NOMO-1 treated with dmso at 0.1 percent for 144 hours (cell line): ENCODE results near the gene SF3A2.

Experiments used
- DNase-seq: peaks from one replicate; lab custom pipeline; 2025; ENCODE audit not compliant: unreplicated experiment; lab: John Stamatoyannopoulos, UW

SF3A2 gene

GRCh38 chr19:2252055-2252796, 15.6 kb downstream of the SF3A2 start:
- DNase-seq: no peak

DNA sequence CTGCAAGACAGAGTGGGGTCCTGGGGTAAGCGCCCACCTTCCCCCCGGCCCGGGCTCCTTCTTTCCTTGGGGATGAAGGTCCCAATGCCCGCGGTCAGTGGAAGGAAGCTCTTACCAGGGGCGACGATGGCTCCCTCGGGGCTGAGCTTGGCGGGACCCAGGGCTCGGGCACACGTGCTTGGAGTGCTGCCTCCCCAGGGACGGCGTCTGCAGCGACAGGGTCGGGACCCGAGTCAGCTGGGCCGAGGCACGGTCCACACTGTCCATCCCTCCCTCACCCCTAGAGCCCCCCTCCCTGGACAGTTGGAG, 16.1 kb downstream of the SF3A2 start:
- DNase-seq: no peak

GRCh38 chr19:2253106-2254063, 16.8 kb downstream of the SF3A2 start:
- DNase-seq: peak; percentile 37

DNA sequence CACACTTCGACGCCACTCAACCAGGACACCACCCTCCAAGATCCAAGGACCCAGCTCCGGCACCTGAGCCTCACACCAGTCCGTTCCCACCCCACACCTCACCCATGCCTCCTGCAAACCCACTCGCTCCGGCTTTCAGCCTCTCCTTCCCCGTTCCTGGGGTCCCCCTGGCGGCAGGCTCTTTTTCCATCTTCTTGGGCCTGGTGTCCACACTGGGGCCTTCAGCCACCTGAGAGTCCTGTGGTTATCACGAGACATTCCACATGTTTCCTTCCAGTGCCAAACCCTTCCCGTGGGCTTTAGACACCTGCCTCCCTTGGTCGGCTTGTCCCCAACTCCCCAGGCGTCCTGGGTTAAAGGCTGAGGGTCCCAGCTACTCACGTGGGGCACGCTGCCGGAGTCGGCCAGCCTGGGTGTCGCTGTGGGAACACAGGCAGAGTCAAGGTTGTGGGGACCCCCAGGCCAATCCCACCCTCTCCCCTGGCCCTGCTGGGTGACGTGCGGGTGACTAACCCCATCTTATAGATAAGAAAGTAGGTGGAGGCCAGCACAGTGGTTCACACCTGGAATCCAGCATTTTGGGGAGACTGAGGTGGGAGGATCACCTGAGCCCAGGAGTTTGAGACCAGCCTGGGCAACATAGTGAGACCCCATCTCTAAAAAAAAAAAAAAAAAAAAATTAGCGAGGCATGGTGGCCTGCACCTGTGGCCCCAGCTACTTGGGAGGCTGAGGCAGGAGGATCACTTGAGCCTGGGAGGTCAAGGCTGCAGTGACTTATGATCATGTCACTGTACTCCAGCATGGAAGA, 17.6 kb downstream of the SF3A2 start:
- no peak for DNase-seq

DNA sequence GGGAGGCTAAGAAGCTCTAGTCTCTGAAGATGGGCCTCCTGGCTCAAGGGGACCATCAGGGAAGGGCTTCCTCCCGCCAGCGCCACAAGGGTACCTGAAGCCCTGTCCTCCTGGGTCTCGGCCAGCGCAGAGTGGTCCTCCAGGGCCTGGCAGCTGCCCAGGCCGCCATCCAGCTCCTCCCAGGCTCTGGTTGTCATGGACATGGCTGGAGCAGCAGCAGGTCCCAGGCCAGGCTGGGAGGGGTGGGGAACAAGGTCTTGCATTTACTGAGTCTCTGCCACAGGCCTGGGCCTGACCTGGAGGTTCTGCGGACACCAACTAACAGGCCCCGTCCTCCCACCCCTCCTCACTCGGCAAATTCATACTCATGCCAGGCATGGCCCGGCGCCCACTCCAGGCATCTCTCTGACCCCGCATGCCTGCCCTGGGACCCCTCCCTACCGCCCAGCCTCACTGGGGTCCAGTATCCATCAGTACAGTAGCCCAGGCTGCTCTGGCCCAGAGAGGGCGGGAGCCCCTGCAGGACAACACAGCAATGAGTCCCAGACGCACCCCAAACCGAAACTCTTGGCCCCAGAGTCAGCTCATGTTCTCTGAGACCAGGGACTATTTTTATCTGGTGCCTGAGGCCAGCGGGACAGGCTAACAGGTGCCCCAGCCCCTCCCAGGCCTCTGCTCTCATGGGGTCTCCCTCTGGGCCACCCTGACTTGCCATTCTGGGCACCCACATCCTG, 18.7 kb downstream of the SF3A2 start:
- no peak for DNase-seq

- no peak for DNase-seq
Measured at GRCh38 chr19:2255982-2256685, 19.5 kb downstream of the SF3A2 start, which contains the start of gene JSRP1. JSRP1 (minus strand) TSS chr19:2256417; CDS start chr19:2255314, 1,103 bp downstream.

- no peak for DNase-seq
Measured at GRCh38 chr19:2259336-2259735, 22.7 kb downstream of the SF3A2 start.

DNA sequence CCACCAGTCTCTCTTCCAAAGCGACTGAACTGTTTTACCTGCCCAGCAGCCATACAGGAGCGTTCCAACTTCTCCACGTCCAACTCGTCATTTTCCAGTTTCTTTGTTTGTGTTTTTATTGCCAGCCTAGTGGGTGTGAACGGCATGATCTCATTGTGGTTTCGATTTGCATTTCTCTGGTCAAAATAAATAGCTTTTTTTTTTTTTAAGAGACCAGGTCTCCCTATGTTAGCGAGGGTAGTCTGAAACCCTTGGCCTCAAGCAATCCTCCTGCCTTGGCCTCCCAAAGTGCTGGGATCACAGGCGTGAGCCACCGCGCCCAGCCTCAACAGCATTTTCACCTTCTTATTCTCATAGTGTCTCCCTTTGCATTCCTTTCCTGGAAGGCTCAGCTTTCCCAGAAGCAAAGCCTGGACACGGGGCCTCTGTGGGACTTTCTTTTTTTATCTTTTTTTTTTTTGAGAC, 23.7 kb downstream of the SF3A2 start:
- DNase-seq: no peak

DNA sequence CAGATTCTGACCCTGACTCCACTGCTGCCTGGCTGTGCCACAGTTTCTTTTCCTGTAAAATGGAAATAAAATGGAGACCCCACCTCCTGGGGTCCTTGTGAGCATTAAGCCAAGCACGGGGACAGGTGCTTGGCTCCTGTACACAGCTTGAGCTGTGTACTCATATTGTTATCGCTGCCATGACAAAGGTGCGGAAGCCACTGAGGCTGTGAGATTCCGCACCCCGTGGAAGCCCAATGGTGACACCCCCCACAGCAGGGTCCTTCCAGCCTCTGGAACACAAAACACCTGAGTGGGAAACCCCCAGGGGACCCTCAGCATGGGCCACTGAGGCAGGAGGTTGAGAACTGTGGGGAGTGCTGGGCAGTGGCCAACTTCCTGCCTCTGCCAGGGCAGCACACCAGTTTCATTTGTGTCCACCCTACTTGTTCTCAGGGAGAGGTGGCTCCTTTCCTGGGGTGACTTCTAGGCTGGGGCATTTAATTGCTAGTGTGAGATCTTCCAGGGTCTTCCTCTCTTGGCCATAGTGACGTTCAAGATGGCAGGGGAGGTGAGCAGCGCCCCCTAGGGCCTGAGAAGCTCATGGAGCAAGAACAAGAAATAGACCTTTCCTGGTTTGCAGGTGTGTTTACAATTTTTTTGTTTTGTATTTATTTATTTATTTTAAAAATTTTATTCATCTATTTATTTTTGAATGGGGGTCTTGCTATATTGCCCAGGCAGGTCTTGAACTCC, 25.0 kb downstream of the SF3A2 start:
- DNase-seq: no peak

- DNase-seq: peak; percentile 75
Measured at GRCh38 chr19:2266183-2266993, 29.8 kb downstream of the SF3A2 start.

DNA sequence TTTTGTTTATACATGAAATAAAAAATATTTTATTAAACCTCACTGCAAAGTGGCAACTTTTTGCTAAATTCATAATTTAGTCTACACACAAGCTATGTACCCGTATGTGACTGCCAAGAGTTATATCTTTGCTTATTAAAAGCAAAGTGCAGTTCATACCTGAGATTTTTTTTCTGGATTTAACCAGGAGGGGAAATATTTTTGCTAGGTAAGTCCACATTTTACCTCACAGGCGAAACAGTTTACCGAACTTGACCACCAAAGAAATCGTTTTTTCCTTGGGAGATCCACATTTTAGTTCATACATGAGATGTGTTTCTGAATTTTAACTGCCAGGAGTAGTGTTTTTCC, 31.8 kb downstream of the SF3A2 start:
- no peak for DNase-seq

GRCh38 chr19:2268861-2269243, 32.2 kb downstream of the SF3A2 start:
- no peak for DNase-seq

DNA sequence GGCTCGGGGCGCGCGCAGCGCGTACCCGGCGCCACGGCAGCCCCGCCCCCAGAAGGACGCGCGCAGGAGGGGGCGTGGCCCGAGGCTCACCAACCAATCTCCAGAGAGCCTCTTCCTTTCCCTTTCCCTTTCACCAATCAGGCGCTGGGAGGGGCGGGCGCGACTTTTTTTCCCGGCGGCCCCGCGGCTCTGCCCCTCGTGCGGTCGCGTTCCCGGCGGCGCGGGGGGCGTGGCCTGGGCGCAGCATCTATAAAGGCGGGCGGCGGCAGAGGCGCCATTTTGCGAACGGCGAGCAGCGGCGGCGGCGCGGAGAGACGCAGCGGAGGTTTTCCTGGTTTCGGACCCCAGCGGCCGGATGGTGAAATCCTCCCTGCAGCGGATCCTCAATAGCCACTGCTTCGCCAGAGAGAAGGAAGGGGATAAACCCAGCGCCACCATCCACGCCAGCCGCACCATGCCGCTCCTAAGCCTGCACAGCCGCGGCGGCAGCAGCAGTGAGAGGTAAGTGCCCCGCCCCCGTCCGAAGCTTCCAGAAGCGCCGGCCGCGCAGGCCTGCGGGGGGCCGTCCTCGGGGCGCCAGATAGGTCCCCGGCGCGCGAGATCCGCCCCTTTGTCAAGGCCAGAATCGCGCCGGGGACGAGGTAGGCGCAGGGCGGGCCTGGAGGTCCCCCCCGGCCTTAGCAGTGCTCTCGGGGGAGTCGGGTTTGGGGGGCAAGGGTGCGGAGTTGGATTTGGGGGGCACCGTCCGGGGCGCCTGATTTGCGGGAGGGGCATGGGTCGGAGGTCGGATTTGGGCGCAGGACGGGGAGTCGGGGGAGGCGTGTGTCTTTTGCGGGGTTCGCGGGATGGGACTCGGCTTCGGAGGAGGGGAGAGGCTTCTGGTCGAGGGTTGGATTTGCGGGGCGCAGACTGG, 32.9 kb downstream of the SF3A2 start:
- DNase-seq: peak; percentile 95

DNA sequence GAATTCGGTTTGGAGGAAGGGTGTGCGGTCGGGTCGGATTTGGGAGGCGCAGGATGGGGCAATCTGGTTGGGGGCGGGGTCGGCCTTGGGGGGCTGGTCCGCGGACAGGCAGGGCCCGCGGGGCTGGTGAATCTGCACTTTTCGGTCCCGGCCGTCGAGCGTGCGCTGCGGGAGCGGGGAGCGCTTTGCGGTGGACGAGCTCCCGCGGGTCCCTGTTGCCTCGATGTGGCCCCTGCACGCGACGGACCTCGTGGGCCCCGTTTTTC, 33.5 kb downstream of the SF3A2 start:
- DNase-seq: no peak

DNA sequence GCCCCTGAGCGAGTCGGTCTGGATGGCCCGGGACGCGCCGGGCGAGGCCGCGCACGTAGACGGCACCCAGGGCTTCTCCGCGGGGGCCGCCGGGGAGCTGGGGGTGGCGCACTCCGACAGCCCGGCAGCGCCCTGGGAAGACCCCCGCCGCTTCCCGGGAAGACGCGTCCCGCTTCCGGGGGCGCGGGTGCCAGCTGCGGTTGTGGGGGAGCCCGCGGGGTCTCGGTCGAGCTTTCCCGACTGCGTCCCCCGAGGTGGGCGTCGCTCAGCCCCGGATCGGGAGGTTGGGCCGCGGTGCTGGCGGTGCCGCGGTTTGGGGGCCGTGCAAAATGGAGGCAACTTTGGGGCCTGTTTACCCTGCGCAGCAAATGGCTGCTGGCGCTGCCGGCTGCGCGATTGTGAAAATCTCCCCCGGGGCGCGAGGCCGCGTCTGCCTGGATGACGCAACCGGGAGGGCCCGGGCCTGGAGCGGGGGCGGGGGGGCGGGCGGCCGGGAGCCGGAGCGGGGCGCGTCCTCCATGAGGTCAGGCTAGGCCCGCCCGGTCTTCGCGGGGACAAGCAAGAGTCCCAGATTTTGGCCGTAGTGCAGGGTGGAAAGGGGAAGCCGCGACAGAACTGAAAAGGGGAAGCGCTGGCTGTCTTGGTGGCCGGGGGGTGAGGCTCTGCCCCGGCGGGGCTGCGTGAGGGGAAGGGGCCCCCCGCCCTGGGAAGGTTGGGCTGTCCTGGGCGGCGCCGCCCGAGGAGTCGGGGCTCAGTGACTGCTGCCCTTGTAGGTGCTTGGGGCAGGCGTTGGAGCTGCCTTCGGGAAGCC, 34.0 kb downstream of the SF3A2 start:
- peak; percentile 98 for DNase-seq

GRCh38 chr19:2271234-2272103, 34.8 kb downstream of the SF3A2 start:
- DNase-seq: no peak
